Stimulated activated CD4-positive, alpha-beta T cell treated with anti-CD3 and anti-CD28 coated beads, Interleukin-1b, Interleukin-23, amount 100 ng/mL, for 48 hours (primary cell): ENCODE results near the gene FAF1.

Experiments
- DNase-seq: peaks from one replicate; pipeline ENCODE4 v3.0.0-alpha.2; 2020

Gene FAF1

GRCh38 chr1:50422946-50423669 lies 537.0 kb downstream of the FAF1 start, which contains the start of gene DMRTA2:
Gene DMRTA2 (minus strand): TSS chr1:50423443. CDS start chr1:50421536, 1,907 bp downstream.
- DNase-seq, result no peak

GRCh38 chr1:50422675-50422945 lies 537.5 kb downstream of the FAF1 start:
- no peak for DNase-seq

- no peak for DNase-seq
These were observed 538.0 kb downstream of the FAF1 start for GRCh38 chr1:50421768-50422674.

- no peak for DNase-seq
These were observed 538.7 kb downstream of the FAF1 start for GRCh38 chr1:50421366-50421748.

- no peak for DNase-seq
These were observed 539.2 kb downstream of the FAF1 start for GRCh38 chr1:50420689-50421365.

GRCh38 chr1:50419907-50420677 lies 540.0 kb downstream of the FAF1 start:
- DNase-seq, result no peak

GRCh38 chr1:50419192-50419906 lies 540.7 kb downstream of the FAF1 start:
- no peak for DNase-seq

GRCh38 chr1:50418600-50419109 lies 541.4 kb downstream of the FAF1 start:
- no peak for DNase-seq

GRCh38 chr1:50417946-50418599 lies 542.0 kb downstream of the FAF1 start:
- DNase-seq, result no peak

GRCh38 chr1:50417507-50417906 lies 542.6 kb downstream of the FAF1 start:
- no peak for DNase-seq

GRCh38 chr1:50416553-50417453 lies 543.3 kb downstream of the FAF1 start:
- no peak for DNase-seq

GRCh38 chr1:50416150-50416527 lies 543.9 kb downstream of the FAF1 start:
- no peak for DNase-seq

GRCh38 chr1:50415235-50416149 lies 544.6 kb downstream of the FAF1 start:
- DNase-seq, result no peak

GRCh38 chr1:50414853-50415234 lies 545.2 kb downstream of the FAF1 start:
- DNase-seq, result no peak

GRCh38 chr1:50412813-50413476 lies 547.1 kb downstream of the FAF1 start:
- no peak for DNase-seq

- no peak for DNase-seq
These were observed 554.3 kb downstream of the FAF1 start for GRCh38 chr1:50405814-50406213.

GRCh38 chr1:50393522-50394120 lies 566.4 kb downstream of the FAF1 start:
- no peak for DNase-seq
